ENCODE measurements around the gene S100Z. TPM values are rescaled to one million over a fixed set of nuclear protein-coding genes. Genes with fewer than 3 reads are reported as not detected.

Gene S100Z
- total RNA-seq, 4 donors from 2014 or later, result 11.6 TPM; not detected in 3

GRCh38 chr5:76805821-76806505 lies 43.9 kb upstream of the S100Z start:
- TF ChIP-seq, protein P1, sequence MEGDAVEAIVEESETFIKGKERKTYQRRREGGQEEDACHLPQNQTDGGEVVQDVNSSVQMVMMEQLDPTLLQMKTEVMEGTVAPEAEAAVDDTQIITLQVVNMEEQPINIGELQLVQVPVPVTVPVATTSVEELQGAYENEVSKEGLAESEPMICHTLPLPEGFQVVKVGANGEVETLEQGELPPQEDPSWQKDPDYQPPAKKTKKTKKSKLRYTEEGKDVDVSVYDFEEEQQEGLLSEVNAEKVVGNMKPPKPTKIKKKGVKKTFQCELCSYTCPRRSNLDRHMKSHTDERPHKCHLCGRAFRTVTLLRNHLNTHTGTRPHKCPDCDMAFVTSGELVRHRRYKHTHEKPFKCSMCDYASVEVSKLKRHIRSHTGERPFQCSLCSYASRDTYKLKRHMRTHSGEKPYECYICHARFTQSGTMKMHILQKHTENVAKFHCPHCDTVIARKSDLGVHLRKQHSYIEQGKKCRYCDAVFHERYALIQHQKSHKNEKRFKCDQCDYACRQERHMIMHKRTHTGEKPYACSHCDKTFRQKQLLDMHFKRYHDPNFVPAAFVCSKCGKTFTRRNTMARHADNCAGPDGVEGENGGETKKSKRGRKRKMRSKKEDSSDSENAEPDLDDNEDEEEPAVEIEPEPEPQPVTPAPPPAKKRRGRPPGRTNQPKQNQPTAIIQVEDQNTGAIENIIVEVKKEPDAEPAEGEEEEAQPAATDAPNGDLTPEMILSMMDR (IDR thresholded peaks at IDR 0.05), result no peak
- TF ChIP-seq POLR2A (IDR thresholded peaks at IDR 0.05), result no peak
- Histone ChIP-seq H3K27me3 (no peaks in the 10 kb centered on the region), H3K4me1 (no peaks in the 10 kb centered on the region), H3K27ac (no peak overlapping the region), H3K4me3 (no peak overlapping the region), H3K9me3 (no peaks in the 10 kb centered on the region), H3K36me3 (no peaks in the 10 kb centered on the region)
- no peak for DNase-seq

- Histone ChIP-seq H3K27me3 (no peaks in the 10 kb centered on the region), H3K9me3 (no peaks in the 10 kb centered on the region), H3K4me3 (no peak overlapping the region), H3K4me1 (no peaks in the 10 kb centered on the region), H3K27ac (no peak overlapping the region), H3K36me3 (no peaks in the 10 kb centered on the region)
- no peak for DNase-seq
- TF ChIP-seq, protein P1 (IDR thresholded peaks at IDR 0.05), result no peak
- TF ChIP-seq POLR2A (IDR thresholded peaks at IDR 0.05), result no peak
Measured at GRCh38 chr5:76807296-76807695, 42.5 kb upstream of the S100Z start.

- H3K27ac ChIP-seq, result no peak overlapping the region
- no peak for DNase-seq
- H3K4me1 ChIP-seq, result no peaks in the 10 kb centered on the region
- TF ChIP-seq, protein P1 (IDR thresholded peaks at IDR 0.05), result no peak
- TF ChIP-seq POLR2A (IDR thresholded peaks at IDR 0.05), result no peak
- H3K36me3 ChIP-seq, result no peaks in the 10 kb centered on the region
- no peak overlapping the region for H3K4me3 ChIP-seq
- no peaks in the 10 kb centered on the region for H3K27me3 ChIP-seq
- H3K9me3 ChIP-seq, result no peaks in the 10 kb centered on the region
Measured at GRCh38 chr5:76808141-76808691, 41.6 kb upstream of the S100Z start.

DNA sequence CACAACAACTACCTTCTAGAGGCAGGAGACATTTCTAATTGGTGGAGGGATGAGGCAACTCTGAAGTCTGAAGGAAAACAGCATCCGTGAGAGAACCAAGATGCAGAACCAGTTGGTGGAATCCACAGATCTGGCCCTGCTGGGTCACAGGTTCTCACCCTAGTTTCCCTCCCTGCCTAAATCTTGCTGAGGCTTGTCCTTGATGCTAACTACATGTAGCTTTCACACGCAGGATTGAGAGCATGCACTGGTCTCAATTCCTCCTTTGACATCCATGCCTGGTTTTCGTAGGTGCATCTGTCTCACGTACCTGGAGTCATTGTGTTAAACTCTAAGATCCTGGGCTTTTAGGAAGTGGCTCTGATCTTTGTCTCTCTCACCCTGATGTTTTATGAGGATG lies 40.7 kb upstream of the S100Z start:
- no peak for DNase-seq
- TF ChIP-seq POLR2A (IDR thresholded peaks at IDR 0.05), result no peak
- TF ChIP-seq, protein P1 (IDR thresholded peaks at IDR 0.05), result no peak
- no peaks in the 10 kb centered on the region for H3K4me1 ChIP-seq
- H3K27ac ChIP-seq, result no peak overlapping the region
- H3K27me3 ChIP-seq, result no peaks in the 10 kb centered on the region
- H3K36me3 ChIP-seq, result no peaks in the 10 kb centered on the region
- no peak overlapping the region for H3K4me3 ChIP-seq
- H3K9me3 ChIP-seq, result no peaks in the 10 kb centered on the region

DNA sequence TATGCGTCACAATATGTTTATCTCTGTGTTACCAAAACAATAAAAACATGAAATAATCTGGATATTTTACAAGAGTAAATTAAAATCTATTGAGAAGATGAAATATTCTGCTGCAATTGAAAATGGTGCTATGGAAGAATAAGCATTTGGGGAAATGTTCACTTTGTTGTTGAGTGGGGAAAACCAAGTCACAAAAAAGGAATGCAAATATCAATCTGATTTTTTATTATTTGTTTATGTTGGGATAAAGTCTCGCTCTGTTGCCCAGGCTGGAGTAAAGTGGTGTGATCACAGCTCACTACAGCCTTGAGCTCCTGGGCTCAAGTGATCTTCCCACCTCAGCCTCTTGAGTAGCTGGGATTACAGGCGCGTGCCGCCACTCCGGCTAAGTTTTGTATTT lies 39.6 kb upstream of the S100Z start:
- Histone ChIP-seq H3K36me3 (no peaks in the 10 kb centered on the region), H3K4me1 (no peaks in the 10 kb centered on the region), H3K9me3 (no peaks in the 10 kb centered on the region), H3K27ac (no peak overlapping the region), H3K4me3 (no peak overlapping the region), H3K27me3 (no peaks in the 10 kb centered on the region)
- TF ChIP-seq, protein P1 (IDR thresholded peaks at IDR 0.05), result no peak
- no peak for TF ChIP-seq POLR2A (IDR thresholded peaks at IDR 0.05)
- no peak for DNase-seq
